ENCODE measurements around the gene MIS12. TPM values are rescaled to one million over a fixed set of nuclear protein-coding genes. Genes with fewer than 3 reads are reported as not detected.
A peak's percentile ranks its signal among the peaks of the same experiment; 100 is the strongest.

Gene MIS12
- total and polyA plus RNA-seq, 5 donors = 7.9 to 12.3 (median 10.5) TPM

DNA sequence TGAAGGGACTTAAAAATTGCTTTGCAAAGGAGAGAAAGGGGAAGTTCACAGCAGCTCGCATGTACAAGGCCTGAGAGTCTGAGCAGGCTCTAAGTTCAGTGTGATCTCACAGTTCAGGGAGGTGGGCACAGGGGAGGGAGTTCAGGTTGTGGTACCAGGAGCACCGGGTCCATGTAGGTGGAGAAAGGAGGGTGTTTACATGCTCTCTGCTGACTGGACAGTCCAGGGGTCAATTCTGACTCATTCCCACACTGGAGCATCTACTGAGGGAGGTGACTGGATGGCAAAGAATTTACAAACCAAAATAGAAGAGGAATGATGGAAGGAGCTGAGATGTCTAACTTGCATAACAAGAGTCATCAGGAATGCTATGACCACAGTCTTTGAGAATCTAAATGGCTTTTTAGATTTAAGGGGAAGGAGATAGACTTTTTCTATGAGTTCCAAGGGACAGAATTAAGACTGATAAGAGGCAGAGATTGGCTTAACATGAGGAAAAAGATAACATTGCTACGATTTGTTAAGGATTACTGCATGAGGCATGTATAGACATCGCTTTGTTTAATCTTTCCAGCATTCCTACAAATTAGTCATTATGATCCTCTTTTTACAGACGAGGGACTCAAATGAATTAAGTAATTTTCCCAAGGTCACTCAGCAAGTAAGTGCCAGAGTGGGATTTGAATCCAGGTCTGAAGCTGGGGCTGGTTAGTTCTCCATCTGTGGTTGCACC, 29.9 kb downstream of the MIS12 start:
- ATAC-seq = peak in 1 of 2 donors; percentile 34
- H3K4me3 ChIP-seq (ENCODE audit: low read length) = no peak overlapping the region
- no peaks in the 10 kb centered on the region for H3K9me3 ChIP-seq (ENCODE audit: control insufficient read depth, low read length)
- no peaks in the 10 kb centered on the region for H3K4me1 ChIP-seq (ENCODE audit: control insufficient read depth, insufficient read depth, low read length)
- intact Hi-C loops (cut with DNase I) = no loop called here
- no peaks in the 10 kb centered on the region for H3K27me3 ChIP-seq (ENCODE audit: control insufficient read depth, insufficient read depth)
- no peak for DNase-seq
- H3K27ac ChIP-seq (ENCODE audit: low read length) = no peak overlapping the region
- 55% methylated on average over 5 of the region's 5 CpGs for WGBS

DNA sequence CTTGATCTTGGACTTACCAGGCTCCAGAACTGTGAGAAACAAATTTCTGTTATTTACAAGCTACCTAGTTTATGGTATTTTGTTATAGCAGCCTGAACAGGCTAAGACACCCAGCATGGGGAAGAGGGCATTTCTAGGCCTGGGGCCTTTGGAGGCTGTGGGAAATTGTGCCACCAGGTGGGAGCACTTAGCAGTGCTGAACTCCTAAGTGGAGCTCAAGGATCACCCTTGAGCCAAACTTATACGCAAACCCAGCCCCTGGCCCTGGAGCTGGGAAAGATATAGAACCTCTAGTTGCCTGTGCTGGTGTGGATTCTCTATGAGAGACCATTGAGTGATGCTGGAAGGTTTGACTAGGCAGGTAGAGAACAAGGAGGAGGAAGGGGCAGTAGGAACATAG, 36.1 kb downstream of the MIS12 start:
- intact Hi-C loops (cut with DNase I) = no loop called here
- 90% methylated on average over 1 of the region's 1 CpG for WGBS

DNA sequence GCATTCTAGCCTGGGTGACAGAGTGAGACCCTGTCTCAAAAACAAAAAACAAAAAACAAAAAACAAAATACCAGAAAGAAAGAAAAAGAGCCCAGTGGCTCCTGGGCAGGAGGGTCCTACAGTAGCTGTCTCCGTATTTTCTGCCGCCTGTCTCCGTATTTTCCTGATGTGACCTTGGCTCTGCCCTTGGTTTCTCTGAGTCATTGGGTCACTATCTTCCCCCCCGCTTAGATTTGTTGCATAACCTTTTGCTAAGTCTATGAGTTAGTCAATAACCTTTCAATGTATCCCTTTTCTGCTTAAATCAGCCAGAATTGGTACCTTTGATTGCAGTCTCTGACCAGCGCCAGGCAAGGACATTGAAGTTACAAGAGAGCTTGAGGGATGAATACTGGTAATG, 36.9 kb downstream of the MIS12 start:
- intact Hi-C loops (cut with DNase I) = no loop called here
- Histone ChIP-seq H3K4me3 (ENCODE audit: low read length) (no peak overlapping the region), H3K4me1 (ENCODE audit: control insufficient read depth, insufficient read depth, low read length) (no peaks in the 10 kb centered on the region), H3K27ac (ENCODE audit: low read length) (no peak overlapping the region), H3K9me3 (ENCODE audit: control insufficient read depth, low read length) (no peaks in the 10 kb centered on the region), H3K27me3 (ENCODE audit: control insufficient read depth, insufficient read depth) (no peaks in the 10 kb centered on the region)
- WGBS = 89% methylated on average over 5 of the region's 5 CpGs
- DNase-seq (no peak), ATAC-seq (no peak)

More for the DNA sequence above, 36.1 kb downstream of the MIS12 start:
- H3K9me3 ChIP-seq (ENCODE audit: control insufficient read depth, low read length) = no peaks in the 10 kb centered on the region
- no peaks in the 10 kb centered on the region for H3K27me3 ChIP-seq (ENCODE audit: control insufficient read depth, insufficient read depth)
- ATAC-seq = no peak
- no peak for DNase-seq
- H3K4me1 ChIP-seq (ENCODE audit: control insufficient read depth, insufficient read depth, low read length) = no peaks in the 10 kb centered on the region
- H3K27ac ChIP-seq (ENCODE audit: low read length) = no peak overlapping the region
- H3K4me3 ChIP-seq (ENCODE audit: low read length) = no peak overlapping the region

DNA sequence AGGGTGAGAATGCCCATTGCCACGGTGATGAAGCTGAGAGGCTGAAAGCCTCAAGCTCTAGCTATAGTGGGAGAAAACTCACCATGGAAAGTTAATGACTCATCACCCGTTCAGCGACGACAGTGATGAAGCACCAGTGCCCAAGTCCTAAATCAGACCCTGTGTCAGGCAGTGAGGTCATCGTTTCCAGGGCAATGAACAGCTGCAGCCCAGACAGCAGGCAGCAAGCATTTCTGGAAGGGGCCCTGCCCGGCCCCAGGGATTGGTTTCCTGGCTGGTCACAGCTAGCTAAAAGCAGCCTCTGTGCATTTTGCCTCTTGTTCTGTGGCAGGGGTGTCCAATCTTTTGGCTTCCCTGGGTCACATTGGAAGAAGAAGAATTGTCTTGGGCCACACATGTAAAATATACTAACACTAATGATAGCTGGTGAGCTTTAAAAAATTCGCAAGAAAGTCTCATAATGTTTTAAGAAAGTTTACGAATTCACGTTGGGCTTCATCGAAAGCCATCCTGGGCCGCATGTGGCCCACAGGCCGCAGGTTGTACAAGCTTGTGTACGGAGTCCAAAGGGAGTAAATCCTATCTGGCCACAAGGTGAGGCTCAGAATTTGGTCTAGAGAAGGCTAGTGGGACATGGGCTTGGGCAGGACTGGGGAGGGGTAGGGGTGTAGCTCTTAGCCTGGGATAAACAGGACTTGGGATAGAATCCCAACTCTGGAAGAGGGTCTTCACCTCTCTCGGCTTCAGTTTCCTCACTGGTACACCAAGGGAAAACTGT, 40.6 kb downstream of the MIS12 start:
- 54% methylated on average over 14 of the region's 14 CpGs for WGBS
- Histone ChIP-seq H3K4me3 (ENCODE audit: low read length) (no peak overlapping the region), H3K27ac (ENCODE audit: low read length) (peak overlapping the region; percentile 86), H3K4me1 (ENCODE audit: control insufficient read depth, insufficient read depth, low read length) (no peaks in the 10 kb centered on the region), H3K27me3 (ENCODE audit: control insufficient read depth, insufficient read depth) (no peaks in the 10 kb centered on the region), H3K9me3 (ENCODE audit: control insufficient read depth, low read length) (no peaks in the 10 kb centered on the region)
- intact Hi-C loops (cut with DNase I) = no loop called here
- DNase-seq = peak; percentile 84 to 89 (median 88)
- peak; percentile 93 to 94 for ATAC-seq

DNA sequence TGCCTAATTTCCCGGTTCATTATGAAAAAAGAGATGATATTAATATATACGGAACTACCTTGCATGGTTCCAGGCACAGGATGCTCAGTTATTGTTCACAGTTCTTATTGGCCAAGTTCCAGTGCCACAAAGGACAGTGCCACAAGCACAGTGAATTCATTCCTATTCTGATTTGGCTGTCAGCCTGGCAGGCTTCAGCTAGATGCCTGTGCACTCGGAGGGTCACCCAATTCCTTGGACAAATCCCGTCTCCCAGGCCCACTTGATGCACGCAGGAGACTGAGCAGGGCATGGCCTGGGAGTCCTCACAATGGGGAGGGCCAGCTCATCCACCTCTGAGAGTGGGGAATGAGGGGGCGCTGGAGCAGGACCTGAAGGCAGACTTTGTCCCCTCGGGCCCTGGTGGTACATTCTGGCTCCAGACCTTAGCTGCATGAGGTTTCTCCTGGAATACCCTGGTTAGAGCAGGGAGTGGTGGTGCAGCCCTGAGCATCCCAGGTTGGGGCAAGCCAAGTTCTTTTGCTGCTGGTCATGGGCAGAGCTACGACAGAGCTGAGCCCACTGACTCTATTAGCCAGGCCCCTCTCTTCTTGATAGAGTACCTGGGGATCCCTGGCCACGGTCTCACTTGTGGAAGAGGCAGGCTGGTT, 41.4 kb downstream of the MIS12 start:
- Histone ChIP-seq H3K27ac (ENCODE audit: low read length) (peak overlapping the region; percentile 86), H3K4me1 (ENCODE audit: control insufficient read depth, insufficient read depth, low read length) (no peaks in the 10 kb centered on the region), H3K27me3 (ENCODE audit: control insufficient read depth, insufficient read depth) (no peaks in the 10 kb centered on the region), H3K4me3 (ENCODE audit: low read length) (no peak overlapping the region), H3K9me3 (ENCODE audit: control insufficient read depth, low read length) (no peaks in the 10 kb centered on the region)
- DNase-seq = no peak
- intact Hi-C loops (cut with DNase I) = no loop called here
- WGBS = 84% methylated on average over 9 of the region's 9 CpGs
- no peak for ATAC-seq

DNA sequence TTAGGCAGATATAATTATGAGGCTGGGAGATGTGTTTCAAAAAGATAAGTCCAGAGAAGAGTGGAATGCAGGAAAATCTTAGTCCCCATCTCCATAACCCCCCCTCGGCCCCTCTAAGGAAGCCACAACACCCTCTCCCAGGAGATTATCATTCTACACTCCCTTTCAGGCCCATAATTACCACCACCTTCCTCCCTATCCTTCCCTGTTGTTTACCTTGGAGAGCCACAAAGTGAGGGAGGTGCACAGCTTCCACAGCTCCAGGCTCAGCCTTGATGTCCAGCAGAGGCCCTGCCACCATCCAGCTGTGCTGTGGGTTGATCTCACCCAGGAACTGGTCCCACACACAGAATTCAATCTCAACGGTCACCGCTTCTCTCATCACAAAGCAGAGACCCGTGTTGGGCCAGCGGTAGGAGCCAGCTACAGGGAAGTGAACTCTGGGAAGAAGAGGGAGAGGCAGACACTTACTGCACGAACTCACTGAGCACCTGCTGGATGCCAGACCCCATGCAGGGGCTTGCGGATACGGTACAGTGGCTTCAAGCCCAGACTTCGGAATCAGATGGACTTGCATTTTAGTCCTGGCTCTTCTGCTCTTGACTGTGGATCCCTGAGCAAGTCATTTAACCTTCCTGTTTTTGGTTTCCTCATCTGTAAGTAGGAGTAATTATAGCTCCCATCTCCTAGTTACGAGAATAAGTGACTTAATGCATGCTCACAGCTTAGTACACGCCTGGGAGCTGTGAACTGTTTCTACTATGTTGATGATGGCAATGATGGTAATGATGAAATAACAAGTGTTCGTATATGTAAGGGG, 44.1 kb downstream of the MIS12 start:
- WGBS = 84% methylated on average over 12 of the region's 12 CpGs
- DNase-seq (no peak), ATAC-seq (no peak)
- Histone ChIP-seq H3K9me3 (ENCODE audit: control insufficient read depth, low read length) (no peaks in the 10 kb centered on the region), H3K4me1 (ENCODE audit: control insufficient read depth, insufficient read depth, low read length) (no peaks in the 10 kb centered on the region), H3K27ac (ENCODE audit: low read length) (no peak overlapping the region), H3K4me3 (ENCODE audit: low read length) (no peak overlapping the region), H3K27me3 (ENCODE audit: control insufficient read depth, insufficient read depth) (no peaks in the 10 kb centered on the region)
- intact Hi-C loops (cut with DNase I) = no loop called here

DNA sequence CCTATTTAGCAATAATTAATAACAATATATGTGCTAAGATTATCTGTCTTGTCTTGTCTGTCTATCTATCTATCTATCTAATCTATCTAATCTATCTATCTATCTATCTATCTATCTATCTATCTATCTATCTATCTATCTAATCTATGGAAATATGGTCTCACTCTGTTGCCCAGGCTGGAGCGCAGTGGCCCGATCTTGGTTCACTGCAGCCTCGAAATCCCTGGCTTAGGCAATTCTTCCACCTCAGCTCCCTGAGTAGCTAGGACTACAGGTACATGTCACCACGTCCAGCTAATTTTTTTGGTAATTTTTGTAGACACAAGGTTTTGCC, 44.7 kb downstream of the MIS12 start:
- no peaks in the 10 kb centered on the region for H3K27me3 ChIP-seq (ENCODE audit: control insufficient read depth, insufficient read depth)
- H3K4me1 ChIP-seq (ENCODE audit: control insufficient read depth, insufficient read depth, low read length) = no peaks in the 10 kb centered on the region
- no peak overlapping the region for H3K4me3 ChIP-seq (ENCODE audit: low read length)
- no peak overlapping the region for H3K27ac ChIP-seq (ENCODE audit: low read length)
- H3K9me3 ChIP-seq (ENCODE audit: control insufficient read depth, low read length) = no peaks in the 10 kb centered on the region
- 95% methylated on average over 4 of the region's 4 CpGs for WGBS
- DNase-seq = no peak
- no peak for ATAC-seq
- intact Hi-C loops (cut with DNase I) = no loop called here

DNA sequence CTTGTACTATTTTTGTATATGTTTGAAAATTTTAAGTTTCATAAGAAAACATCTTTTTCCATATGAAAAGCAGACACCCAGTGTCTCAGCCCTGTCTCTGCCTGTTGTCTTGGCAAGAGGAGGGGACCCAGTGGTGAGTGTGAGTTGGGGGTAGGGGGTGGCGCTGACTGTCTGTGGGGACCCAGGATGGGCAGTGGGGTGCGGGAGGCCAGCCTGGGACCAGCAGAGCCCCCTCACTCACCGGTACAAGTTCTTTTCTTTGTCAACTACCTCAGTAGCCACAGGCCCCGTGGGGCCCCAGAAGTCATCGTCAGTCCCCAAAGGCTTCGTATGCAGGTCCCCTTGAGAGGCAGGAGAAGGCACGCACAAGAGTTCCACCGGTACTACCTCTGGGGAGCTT, 46.2 kb downstream of the MIS12 start:
- no peak overlapping the region for H3K4me3 ChIP-seq (ENCODE audit: low read length)
- DNase-seq = no peak
- intact Hi-C loops (cut with DNase I) = no loop called here
- H3K9me3 ChIP-seq (ENCODE audit: control insufficient read depth, low read length) = no peaks in the 10 kb centered on the region
- no peaks in the 10 kb centered on the region for H3K27me3 ChIP-seq (ENCODE audit: control insufficient read depth, insufficient read depth)
- no peak overlapping the region for H3K27ac ChIP-seq (ENCODE audit: low read length)
- 86% methylated on average over 8 of the region's 8 CpGs for WGBS
- ATAC-seq = no peak
- no peaks in the 10 kb centered on the region for H3K4me1 ChIP-seq (ENCODE audit: control insufficient read depth, insufficient read depth, low read length)

DNA sequence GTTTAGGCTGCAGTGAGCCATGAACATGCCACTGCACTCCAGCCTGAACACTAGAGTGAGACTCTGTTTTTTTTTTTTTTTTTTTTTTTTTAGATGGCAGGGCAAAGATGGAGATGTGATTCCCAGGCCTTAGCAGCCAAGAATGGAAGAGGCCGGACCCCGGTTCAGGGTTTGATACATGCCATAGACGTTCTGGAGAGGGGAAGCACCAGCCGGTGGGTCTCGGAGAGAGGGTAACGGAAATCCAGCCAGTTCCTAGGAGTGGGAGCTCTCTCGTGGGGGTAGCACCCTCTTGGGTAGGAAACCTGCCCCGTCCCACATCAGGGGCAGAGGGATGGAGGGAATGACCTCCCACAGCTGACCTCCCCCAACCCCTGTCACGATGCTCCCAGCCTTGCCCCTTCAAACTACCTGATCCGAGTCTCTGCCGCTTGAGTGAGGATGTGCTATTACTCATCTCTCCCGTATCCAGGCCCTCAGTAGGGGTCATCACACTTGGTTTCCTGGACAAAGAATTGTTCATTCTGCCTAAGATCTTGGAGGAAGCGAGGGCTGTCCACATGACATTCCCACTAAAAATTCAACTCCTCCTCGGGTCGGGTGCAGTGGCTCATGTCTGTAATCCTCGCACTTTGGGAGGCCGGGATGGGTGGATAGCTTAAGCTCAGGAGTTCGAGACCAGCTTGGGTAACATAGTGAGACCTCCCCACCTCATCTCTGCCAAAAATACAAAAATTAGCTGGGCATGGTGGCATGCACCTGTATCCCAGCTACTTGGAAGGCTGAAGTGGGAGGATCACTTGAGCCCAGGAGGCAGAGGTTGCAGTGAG, 47.3 kb downstream of the MIS12 start:
- no peaks in the 10 kb centered on the region for H3K27me3 ChIP-seq (ENCODE audit: control insufficient read depth, insufficient read depth)
- ATAC-seq (no peak), DNase-seq (no peak)
- intact Hi-C loops (cut with DNase I) = no loop called here
- H3K4me3 ChIP-seq (ENCODE audit: low read length) = no peak overlapping the region
- no peak overlapping the region for H3K27ac ChIP-seq (ENCODE audit: low read length)
- WGBS = 85% methylated on average over 18 of the region's 18 CpGs
- H3K9me3 ChIP-seq (ENCODE audit: control insufficient read depth, low read length) = no peaks in the 10 kb centered on the region
- no peaks in the 10 kb centered on the region for H3K4me1 ChIP-seq (ENCODE audit: control insufficient read depth, insufficient read depth, low read length)

DNA sequence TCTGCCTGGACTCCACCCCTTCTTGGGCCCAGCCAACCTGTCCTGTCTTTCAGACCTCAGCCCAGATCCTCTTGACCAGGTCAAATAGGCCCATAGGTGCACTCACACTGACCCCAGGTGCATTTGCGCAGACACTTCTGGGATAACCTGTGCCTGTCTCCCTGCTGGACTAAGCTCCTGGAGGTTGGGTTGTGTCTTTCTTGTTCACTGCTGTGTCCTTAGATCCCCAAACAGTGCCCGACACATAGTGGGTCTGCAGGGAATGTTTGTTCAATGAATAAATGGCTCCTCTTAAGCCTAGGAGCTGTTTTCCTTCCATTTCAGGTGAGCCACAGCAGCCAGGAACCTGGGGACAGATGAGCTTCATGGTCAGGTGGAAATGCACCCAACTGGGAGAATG, 49.1 kb downstream of the MIS12 start:
- ATAC-seq (no peak), DNase-seq (no peak)
- intact Hi-C loops (cut with DNase I) = no loop called here
- Histone ChIP-seq H3K27ac (ENCODE audit: low read length) (no peak overlapping the region), H3K4me1 (ENCODE audit: control insufficient read depth, insufficient read depth, low read length) (no peaks in the 10 kb centered on the region), H3K4me3 (ENCODE audit: low read length) (no peak overlapping the region), H3K9me3 (ENCODE audit: control insufficient read depth, low read length) (no peaks in the 10 kb centered on the region), H3K27me3 (ENCODE audit: control insufficient read depth, insufficient read depth) (no peaks in the 10 kb centered on the region)
- WGBS = 97% methylated on average over 2 of the region's 2 CpGs

Measured in right cardiac atrium (tissue), 5 donors.